ENCODE data around the gene LRRC10B. TPM values are rescaled to one million over a fixed set of nuclear protein-coding genes. Genes with fewer than 3 reads are reported as not detected.
A peak's percentile ranks its signal among the peaks of the same experiment; 100 is the strongest.
"Not testable (repeated sequence)": the region's sequence is repeated elsewhere in the genome, so short reads cannot be mapped to it uniquely, and the experiment has no call there.

LRRC10B gene
- polyA plus RNA-seq (2013, experiment 1 of 2; ENCODE audit: insufficient read length) = 0.12 TPM
- polyA plus RNA-seq (2013, experiment 2 of 2; ENCODE audit: insufficient read length) = not detected

- peak; percentile 15 for DNase-seq
Measured at GRCh38 chr11:61507962-61508861, at the start of gene LRRC10B. TSS of gene LRRC10B (plus strand) at chr11:61508749. CDS start at chr11:61508999, 250 bp downstream.

DNA sequence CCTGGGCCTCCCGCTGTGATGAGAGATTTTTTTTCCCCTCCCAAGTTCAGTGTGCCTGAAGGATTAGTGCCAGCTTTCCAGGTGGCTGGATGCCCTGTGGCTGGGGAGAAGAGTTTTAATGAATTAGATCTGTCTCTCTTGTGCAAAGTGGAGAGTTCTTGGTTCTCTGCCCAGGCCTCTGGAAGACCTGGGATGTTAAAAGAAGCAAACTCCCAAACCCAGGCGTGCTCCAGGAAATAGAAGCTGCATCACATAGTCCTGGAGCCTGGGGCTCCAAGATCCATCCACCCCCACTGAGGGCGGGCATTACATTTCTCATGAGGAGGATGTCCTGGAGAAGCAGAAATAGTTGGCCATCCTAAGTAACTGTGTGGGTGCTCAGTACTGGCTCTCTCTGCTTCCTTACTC lies 48.1 kb upstream of the LRRC10B start:
- DNase-seq = no peak

GRCh38 chr11:61460986-61461385 lies 47.6 kb upstream of the LRRC10B start:
- no peak for DNase-seq

GRCh38 chr11:61467602-61468001 lies 40.9 kb upstream of the LRRC10B start:
- DNase-seq = not testable (repeated sequence)

GRCh38 chr11:61468002-61468401 lies 40.5 kb upstream of the LRRC10B start:
- DNase-seq = no peak

- peak; percentile 23 for DNase-seq
Measured at GRCh38 chr11:61472282-61472681, 36.3 kb upstream of the LRRC10B start.

DNA sequence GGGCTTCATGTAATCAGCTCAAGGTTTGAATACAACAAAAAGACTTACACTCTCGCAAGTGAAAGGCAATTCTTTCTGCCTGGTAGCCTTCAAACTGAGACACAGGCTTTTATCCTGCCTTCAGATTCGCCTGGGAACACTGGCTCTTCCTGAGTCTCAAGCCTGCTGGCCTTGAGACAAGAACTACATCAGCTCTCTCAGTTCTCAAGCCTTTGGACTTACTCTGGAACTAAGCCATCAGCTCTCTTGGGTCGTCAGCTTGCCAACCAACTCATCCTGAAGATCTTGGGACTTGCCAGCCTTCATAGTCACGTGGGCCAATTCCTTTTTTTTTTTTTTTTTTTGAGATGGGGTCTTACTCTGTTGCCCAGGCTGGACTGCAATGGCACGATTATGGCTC lies 35.7 kb upstream of the LRRC10B start:
- DNase-seq = no peak

DNA sequence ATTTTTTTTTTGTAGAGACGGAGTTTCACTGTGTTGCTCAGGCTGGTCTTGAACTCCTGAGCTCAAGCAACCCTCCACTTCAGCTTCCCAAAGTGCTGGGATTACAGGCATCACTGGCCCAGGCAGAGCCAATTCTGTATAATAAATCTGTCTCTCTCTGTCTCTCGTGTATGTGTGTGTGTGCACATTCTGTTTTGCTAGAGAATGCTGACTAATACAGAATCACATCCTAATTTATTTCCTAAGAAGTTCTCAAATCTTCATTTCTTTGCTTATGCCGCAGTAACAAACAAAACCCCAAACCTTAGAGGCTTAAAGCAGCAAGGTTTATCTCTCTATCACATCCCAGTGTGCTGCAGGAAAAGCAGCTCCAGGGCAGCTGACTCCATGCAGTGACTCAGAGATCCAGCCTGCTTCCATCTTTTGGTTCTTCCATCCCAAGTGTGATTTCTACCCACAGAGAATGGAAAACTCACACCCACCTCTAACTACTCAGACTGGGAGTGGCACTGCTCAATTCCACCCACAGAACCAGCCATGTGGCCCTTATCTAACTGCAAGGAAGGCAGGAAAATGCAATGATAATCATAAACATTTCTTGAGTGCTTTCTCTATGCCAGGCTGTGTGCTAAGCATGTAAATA lies 35.1 kb upstream of the LRRC10B start:
- DNase-seq = no peak

DNA sequence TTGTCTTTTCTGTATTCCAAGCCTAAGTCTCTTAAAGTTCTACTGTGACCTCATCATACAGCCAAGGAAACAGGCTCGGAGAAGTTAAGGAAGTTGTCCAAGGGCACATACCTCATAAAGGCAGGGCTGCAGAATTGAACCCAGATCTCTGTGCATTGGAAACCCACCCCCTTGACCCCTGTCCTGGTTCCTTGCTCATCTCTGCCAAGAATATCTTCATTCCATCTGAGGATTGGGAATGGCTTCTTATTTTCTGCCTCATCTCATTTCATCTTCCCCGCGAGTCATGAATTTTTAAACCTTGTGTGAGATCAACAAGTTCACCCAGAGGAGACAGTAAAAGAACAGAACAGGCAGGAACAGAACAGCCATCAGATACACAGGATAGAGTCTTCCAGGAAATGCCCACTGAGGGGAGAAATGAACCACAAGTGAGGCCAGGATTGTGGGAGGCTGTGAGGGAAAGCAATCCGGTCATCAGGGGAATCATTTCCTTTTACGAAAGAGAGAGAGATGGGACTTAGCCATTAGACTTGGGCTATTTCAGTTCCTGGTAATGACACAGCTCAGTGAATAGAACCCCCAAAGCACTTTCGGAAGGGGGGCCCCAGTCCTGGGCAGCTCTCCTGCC lies 34.4 kb upstream of the LRRC10B start:
- no peak for DNase-seq

DNA sequence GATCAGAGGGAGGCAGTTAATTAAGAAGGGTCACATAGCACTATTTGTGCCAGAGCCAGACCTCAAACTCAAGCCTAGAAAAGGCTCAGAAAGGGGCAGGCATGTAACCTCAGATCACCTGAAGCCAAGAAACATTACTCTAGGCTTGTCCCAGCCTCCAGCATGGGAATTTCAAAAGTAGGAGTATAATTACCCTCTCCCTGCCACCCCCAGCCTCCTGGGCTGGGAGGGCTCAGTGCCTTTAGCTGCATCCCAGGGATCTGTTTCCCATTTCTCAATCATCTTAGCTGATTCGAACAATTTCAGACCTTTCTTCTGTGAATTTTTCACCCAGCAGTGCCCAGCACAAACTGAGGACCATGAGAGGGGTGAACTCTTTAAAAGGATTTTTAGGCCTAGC lies 33.1 kb upstream of the LRRC10B start:
- DNase-seq = no peak

- DNase-seq = no peak
Measured at GRCh38 chr11:61476371-61476770, 32.2 kb upstream of the LRRC10B start.

- no peak for DNase-seq
Measured at GRCh38 chr11:61477126-61477525, 31.4 kb upstream of the LRRC10B start.

DNA sequence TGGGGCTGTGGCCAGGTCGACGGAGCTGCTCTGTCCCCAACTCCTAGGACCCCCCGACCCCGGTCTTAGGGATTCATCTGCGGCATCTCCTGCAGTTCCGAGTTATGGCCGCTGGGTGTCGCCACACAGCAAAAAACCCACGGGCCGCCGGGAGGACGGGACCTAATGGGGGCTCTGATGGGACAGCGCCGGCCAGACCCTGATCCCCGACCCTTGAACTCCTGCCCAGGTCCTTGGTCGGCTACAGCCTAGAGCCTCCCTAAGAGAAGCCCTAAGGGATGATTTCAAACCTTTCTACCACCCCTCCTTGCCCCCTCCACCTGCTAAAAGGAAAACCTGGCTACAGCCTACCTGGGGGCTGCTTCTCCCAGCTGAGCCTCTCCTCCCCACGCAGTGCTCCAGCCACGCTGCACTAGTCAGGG lies 30.8 kb upstream of the LRRC10B start:
- no peak for DNase-seq

DNA sequence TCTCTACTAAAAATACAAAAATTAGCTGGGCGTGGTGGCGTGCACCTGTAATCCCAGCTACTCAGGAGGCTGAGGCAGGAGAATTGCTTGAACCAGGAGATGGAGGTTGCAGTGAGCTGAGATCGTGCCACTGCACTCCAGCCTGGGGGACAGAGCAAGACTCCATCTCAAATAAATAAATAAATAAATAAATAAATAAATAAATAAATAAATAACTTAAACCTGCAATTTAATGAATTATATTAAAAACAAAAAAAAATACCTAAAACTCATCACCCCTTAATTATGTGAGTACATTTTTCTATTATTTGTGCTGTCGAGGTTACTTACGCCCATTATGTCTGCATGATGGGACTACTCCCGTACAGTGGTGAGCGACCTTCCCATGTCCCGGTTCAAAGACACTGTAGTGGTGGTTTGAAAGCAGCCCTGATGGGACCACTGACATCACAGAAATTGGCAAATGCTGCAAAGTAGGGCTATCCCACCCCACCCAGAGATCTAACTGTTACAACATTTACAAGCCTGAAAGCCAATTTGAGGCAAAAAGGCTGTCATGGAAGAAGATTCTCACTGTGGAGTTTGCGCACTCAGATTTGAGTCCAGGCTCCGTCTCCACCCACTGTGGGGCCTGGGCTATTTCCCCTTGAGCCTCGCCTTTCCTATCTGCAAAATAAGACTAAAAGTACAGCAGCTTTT lies 29.0 kb upstream of the LRRC10B start:
- DNase-seq = not testable (repeated sequence)

GRCh38 chr11:61480261-61480993 lies 28.1 kb upstream of the LRRC10B start:
- DNase-seq = no peak

GRCh38 chr11:61480994-61481335 lies 27.6 kb upstream of the LRRC10B start:
- peak; percentile 14 for DNase-seq

DNA sequence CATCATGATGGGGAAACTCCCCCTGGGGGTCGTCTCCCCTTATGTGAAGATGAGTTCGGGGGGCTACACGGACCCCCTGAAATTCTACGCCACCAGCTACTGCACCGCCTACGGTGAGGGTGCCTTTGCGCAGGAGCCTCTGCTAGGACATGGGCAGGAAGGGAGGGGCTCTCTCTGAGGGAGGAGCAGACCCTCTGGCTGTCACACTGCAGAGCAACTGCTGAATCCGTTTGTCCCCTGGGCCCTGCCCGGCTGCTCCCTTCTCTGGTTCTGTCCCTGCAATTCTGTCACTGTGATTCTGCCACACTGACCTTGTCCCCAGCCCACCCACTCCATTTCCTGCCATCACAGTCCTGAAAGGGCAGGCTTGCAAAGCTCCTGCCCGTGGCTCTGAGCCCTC lies 26.7 kb upstream of the LRRC10B start:
- DNase-seq = no peak

DNA sequence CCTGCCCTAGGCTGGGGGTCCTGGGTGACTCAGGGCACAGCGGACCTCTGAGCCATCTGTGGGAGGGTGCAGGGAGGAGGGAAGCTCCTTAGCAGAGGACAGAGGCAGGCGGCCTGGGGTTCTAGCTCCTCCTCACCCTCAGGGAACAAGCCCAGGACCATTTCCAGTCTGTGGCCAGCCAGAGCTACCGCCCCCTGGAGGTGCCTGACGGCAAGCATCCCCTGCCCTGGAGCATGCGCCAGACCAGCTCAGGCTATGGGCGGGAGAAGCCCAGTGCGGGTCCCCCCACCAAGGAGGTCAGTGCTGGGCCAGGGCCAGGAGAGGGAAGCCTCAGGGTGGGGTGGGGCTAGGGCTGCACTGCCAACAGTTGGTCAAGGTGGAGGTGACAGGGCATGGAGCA lies 26.0 kb upstream of the LRRC10B start:
- DNase-seq = peak; percentile 16

DNA sequence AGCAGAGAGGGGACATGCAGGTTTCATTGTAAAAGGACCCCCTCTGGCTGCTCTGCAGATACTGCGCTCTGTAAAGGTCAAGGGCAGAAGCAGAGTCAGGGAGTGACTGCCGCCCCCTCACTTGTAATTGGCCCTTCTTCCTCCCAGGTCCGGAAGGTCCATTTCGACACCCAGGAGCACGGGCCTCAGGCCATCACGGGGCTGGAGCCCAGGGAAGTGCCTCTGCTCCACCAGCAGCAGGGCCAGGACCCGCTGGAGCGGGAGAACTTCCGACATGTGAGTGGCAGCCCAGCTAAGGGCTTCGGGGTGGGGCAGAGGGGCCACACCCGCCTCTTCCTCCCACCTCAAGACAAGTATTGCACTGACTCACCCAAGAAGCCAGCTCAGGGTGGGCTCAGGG lies 24.0 kb upstream of the LRRC10B start:
- DNase-seq = no peak

DNA sequence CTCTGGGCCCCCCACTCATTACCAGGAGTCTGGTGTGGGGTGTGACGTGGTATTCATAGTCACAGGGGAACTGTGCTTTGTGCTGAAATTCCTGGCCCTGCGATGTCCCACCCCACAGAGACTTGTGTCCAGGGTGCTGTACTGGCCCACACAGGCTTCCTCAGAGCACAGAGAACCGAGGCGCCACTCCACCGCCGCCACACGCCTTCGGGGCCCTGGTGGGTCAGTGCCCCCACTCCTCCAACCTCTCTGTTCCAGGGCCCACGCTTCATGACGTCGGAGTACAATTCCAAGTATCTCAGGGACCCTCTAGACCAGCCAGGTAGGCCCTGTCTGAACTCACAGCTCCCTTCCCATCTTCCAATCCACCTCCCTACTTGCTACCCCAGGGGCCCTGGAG lies 23.5 kb upstream of the LRRC10B start:
- no peak for DNase-seq

GRCh38 chr11:61486011-61486620 lies 22.4 kb upstream of the LRRC10B start:
- no peak for DNase-seq

DNA sequence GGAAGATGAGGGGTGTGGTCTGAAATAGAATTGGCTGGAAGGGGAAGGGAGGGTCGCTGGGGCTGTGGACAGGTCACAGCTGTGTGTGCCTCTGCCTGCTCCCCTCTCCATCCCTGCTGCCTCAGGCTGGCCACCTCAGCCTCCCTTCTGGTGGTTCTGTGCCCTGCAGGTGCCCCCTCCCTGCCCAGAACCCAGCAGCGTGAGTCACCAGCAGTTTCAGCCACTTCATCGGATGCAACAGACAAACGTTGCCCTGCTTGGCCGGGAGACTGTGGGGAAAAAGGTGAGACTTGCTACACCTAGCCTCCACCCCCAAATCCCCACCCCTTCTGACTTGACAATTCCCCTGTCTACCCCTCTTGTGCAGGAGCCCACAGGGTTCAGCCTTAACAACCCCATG lies 21.8 kb upstream of the LRRC10B start:
- DNase-seq = no peak
